Glomerular visceral epithelial cell (primary cell): ENCODE measurements around the gene CPSF4L.
A peak's percentile ranks its signal among the peaks of the same experiment; 100 is the strongest.
"Not testable (repeated sequence)": the region's sequence is repeated elsewhere in the genome, so short reads cannot be mapped to it uniquely, and the experiment has no call there.

Source experiments
- DNase-seq: peaks from one replicate; pipeline ENCODE4 v3.0.0-alpha.2; 2016; ENCODE audit errors: extremely low spot score

CPSF4L gene, protein sequence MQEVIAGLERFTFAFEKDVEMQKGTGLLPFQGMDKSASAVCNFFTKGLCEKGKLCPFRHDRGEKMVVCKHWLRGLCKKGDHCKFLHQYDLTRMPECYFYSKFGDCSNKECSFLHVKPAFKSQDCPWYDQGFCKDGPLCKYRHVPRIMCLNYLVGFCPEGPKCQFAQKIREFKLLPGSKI

DNA sequence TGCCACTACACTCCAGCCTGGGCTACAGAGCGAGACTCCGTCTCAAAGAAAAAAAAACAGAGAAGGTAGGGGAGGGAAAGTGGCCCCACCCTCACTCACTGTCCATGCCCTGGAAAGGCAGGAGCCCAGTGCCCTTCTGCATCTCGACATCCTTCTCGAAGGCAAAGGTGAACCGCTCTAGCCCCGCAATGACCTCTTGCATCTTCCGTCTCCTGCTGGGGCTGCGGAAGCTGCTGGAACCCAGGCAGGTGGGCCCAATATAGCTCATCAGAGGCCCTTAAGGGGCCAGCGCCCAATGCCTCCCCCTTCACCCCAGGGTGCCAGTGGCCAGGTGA lies at the start of gene CPSF4L:
Gene CPSF4L, minus strand, starts transcription at position 264 of the 335 bp plus-strand sequence. Its CDS starts 62 bp downstream, at position 202.
- no peak for DNase-seq

DNA sequence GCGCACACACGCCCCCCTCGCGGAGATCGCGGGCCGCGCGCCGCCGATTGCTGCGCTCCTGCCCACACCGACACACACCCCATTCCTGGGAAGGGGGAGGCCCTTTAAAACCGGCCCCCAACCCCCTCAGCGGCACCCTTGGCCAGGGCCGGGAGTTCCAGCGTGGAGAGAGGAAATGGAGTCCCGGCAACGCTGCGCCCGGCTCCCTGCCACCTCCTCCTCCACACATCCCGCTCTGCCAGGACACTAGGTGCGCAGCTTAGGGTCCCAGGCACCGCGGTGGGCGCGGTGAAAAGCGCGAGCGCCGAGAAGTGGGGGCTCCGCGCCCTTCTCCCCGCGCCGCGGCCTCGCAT lies 49.7 kb upstream of the CPSF4L start:
- no peak for DNase-seq

- peak; percentile 38 for DNase-seq
These were observed 48.3 kb upstream of the CPSF4L start for GRCh38 chr17:73309727-73310596.

- DNase-seq = not testable (repeated sequence)
These were observed 47.3 kb upstream of the CPSF4L start for GRCh38 chr17:73308959-73309358.

GRCh38 chr17:73308017-73308823 lies 46.5 kb upstream of the CPSF4L start:
- peak; percentile 91 for DNase-seq

DNA sequence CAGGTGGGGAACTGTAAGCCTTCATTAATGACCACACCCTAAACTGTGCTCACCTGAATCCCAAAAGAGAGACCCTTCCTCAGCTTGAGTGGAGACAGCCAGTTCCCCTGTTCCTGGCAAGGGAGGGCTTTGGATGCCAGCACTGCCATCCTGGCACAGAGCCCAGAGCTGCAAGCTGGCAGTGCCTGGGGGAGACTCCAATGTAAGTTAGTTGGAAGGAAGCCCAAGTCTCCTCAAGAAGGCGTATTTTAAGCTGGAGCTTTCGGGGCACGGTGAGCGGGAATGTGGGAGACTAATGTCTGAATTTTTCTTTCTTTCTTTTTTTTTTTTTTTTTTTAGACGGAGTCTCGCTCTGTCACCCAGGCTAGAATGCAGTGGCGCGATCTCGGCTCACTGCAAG lies 45.5 kb upstream of the CPSF4L start:
- DNase-seq = peak; percentile 56

DNA sequence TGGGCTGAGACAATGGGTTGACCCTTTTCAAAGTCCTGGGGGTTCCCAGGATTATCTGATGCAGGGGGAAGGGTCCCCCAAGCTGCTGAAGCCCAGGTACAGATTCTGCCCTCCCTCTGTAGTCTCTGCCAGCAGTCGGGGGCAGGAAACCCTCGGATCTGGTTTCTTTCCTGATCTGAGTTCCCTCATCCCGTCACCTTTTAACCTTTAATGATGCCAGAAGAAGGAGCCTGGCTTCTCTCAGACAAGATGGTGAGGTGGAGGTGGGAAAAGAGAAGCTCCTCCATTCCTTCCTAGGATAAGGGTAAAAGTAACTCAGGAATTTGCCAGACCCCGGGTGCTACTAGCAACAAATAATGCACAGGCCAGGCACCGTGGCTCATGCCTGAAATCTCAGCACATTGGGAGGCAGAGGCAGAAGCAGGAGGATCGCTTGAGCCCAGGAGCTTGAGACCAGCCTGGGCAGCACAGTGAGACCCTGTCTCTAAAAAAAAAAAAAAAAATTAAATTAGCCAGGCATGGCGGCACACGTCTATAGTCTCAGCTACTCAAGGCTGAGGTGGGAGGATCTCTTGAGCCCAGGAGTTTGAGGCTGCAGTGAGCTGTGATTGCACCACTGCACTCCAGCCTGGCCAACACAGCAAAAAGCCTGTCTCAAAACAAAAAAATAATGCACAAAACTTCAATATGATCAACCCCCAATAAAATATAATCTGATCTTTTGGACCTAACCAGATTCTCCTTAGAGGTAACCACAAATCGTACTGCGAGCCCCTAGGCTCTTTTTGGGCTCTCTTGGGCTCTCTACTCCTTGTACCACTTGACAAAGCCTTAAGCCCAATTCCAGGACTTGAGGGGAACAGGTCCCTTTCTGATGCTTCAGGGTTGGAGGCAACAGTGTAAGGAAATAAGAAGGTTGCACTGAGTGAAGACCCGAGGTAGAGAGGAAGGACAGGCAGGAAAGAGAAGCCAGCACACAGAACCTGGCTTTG lies 44.5 kb upstream of the CPSF4L start:
- no peak for DNase-seq

DNA sequence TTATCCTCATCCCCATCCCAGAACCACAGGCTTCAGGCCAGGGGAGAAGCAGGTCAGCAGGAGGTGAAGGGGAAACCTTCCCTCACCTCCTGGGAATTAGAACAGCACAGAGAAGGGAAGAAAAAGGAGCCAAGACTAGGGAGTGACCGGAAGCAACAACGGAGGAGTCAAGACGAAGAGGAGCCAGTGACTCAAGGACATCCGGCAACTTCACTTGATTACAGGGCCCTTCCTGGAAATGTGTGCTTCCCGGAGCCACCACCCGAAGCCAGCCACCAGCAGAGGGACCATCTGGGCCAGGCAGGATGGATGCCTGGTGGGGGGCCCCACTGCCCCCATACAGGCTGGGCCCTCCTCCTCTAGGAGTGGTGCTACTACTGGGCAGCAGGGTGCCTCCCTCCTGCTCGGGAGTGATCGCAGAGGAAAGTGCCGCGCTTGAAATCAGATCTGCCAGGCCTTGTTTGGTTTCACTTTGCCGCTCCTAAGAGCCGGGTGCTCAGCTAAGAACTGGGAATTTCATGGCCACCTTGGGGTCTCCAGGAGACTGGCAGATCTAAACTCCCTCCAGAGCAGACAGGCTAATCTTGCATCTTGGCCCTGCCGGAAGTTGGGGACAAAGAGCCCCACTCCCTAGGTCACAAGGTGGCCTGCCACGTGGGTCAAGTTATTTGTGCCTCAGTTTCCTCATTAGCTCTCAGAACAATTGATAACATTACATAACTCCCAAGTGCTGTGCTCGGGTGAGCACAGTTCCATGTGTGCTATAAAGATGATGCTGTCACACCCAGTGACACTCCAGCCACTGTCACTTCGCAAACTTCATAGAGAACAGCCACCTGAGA lies 43.5 kb upstream of the CPSF4L start:
- peak; percentile 86 for DNase-seq

- DNase-seq = peak; percentile 30
These were observed 42.8 kb upstream of the CPSF4L start for GRCh38 chr17:73304438-73304837.

- DNase-seq = no peak
These were observed 40.5 kb upstream of the CPSF4L start for GRCh38 chr17:73302189-73302588.

GRCh38 chr17:73301369-73301768 lies 39.7 kb upstream of the CPSF4L start:
- DNase-seq = no peak

DNA sequence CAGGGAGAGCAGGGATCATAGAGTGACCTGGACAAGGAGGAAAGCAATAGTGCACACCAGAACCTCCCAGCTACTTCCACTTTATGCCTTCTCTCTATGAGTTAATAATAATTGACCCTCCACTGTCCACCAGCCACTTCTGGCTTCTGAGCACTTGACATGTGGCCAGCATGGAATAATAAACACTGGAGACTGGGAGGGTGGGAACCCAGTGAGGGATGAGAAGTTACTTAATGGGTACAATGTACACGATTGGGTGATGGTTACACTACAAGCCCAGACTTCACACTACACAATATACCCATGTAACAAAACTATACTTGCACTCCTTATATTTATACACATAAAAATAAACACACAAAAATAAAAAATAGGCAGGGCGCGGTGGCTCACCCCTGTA lies 38.7 kb upstream of the CPSF4L start:
- DNase-seq = no peak

DNA sequence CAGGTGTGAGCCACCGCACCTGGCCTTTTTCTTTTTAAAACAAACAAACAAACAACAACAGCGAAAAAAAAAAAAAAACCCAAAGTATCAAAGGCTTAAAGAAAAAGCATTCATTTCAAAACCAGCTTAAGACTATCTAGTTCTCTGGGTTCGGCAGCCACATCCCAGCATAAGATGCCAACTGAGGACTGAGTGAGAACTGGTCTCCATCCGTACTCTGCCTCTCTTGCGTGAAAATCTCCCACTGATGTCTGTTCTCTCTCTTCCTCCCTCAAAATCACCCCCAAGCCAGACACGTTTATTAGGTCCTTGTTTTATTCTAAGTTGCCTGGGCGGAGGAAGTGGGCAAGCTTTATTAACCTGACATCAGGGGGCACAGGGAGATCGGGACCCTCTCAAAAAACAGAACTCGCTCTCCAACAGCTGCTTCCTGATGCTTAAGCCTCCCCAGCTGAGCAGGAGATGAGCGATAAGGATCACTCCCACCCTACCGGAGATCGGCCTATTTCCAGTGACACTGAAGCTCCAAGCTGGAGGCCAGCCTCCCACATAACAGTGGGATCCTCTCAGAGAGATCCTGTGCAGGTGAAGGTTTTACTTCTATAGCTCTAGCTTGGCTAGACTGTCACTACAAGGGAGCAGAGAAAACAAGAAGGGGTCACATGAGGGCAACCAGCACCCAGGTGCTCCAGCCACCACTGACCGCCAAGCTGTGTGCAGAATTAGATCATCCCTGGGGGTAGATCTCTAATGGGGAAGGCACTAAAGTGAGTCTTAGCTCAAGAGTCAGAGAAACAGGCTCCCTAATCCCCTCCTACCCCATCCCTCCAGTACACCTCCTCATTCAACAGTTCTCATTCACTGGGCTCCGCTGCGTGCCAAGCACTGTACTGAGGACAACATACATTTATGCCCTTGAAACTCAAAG lies 36.5 kb upstream of the CPSF4L start:
- peak; percentile 65 for DNase-seq

GRCh38 chr17:73293480-73293911 lies 31.8 kb upstream of the CPSF4L start:
- peak; percentile 87 for DNase-seq

DNA sequence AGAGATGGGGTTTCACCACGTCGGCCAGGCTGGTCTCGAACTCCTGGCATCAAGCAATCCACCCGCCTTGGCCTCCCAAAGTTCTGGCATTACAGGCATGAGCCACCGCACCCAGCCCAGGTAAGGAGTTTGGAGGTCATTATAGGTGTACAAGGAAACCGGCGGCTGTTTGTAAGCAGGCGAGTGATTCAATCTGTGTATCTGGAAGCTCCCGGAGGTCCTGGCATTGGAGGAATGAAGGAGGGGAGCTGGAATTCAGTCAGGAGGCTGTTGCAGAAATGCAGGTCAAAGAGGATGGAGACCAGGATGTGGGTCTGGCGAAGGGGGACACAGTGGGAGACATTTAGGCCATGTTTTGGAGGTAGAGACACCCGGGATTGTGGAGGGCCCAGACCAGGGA lies 31.4 kb upstream of the CPSF4L start:
- DNase-seq = no peak

- peak; percentile 93 for DNase-seq
These were observed 30.4 kb upstream of the CPSF4L start for GRCh38 chr17:73292031-73292531.

GRCh38 chr17:73291260-73291801 lies 29.7 kb upstream of the CPSF4L start:
- DNase-seq = peak; percentile 98

DNA sequence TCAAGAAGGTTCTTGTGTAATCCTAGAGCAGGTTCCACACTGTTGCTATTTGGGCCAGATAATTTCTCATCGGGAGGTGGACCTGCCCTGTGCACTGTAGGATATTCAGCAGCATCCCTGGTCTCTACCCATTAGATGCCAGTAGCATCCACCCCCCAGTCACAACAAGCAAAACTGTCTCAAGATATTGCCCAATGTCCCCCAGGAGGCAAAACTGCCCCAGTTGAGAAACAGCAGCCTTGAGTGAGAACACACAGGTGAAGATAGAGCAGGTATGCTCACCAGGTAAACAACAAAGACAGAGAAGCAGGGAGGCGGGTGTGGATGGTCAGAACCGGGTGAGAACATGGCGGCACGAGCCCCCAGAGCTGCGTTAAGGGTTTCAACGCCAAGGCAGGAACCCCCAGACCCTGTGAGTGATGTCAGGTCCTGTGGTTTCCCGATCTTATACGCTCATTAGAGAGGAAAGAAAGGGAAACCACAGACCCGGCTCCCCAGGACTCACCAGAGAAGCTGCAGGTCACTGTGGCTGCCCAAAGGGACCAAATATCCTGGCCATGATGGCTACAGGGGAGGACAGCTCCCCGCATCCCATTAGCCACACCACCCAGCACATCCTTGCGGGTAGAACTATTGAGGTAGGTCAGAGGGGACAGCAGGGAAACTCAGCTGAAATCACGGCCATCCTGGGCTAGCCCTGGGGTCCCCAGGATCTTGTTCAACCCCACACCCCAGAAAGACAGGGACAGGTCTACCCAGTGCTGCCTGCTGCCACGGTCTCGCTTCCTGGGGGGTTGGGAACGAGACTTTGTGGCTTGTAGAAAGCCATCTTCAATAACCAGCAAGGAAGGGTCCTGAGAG lies 28.9 kb upstream of the CPSF4L start:
- peak; percentile 42 for DNase-seq
